HepG2 (cell line): Measurements from ENCODE around the gene MAN2C1. TPM values are rescaled to one million over a fixed set of nuclear protein-coding genes. Genes with fewer than 3 reads are reported as not detected.
"Not testable (repeated sequence)": the region's sequence is repeated elsewhere in the genome, so short reads cannot be mapped to it uniquely, and the experiment has no call there.

ENCODE experiments used
- ATAC-seq: fragments of 200-7000 bp; cut with Tn5 transposase; 3 replicates; pipeline ENCODE4 v1.9.1; 2020; ENCODE audit warnings: mild to moderate bottlenecking, moderate library complexity
- BruUV-seq: library from RNA; stranded (reverse); fragments of 400-500 nt; replicated peaks from 2 replicates; lab custom pipeline; 2021; lab: Mats Ljungman, UMichigan
- CTCF ChIA-PET: fragments of 300-600 bp; formaldehyde crosslinking; extraction: SDS; loops from one replicate; lab custom pipeline; 2021; ENCODE audit warnings: low total read pairs, inconsistent platforms, low intra/inter-chr PET ratio; lab: Yijun Ruan, JAX
- POLR2A ChIA-PET: fragments of 350-600 bp; sonication (Branson Sonifier 250); formaldehyde crosslinking; loops from one replicate; lab custom pipeline; 2020; ENCODE audit warnings: antibody characterized with exemption, inconsistent platforms; lab: Yijun Ruan, JAX
- DNase-seq: peaks from one replicate; pipeline ENCODE4 v3.0.0-alpha.2; 2015; ENCODE audit warnings: low spot score
- FAIRE-seq: peaks from 3 replicates; lab custom pipeline; 2011; peaks lifted over from hg19 to GRCh38; lab: Jason Lieb, UNC
- H2AFZ ChIP-seq: one replicate; pipeline ENCODE4 v1.6.1; 2011; ENCODE audit warnings: low read length, inconsistent platforms
- H3K27ac ChIP-seq: fragments of 300-600 bp; 3 replicates; pipeline ENCODE4 v1.8.0; 2011; ENCODE audit warnings: mixed run types, mild to moderate bottlenecking, mixed read lengths, low read length, inconsistent platforms; ENCODE audit not compliant: insufficient read depth; ENCODE audit errors: extremely low read length
- H3K27me3 ChIP-seq, 2 experiments: fragments of 200-600 bp in 1 of 2; 2 replicates in 1 of 2; 3 replicates in 1 of 2; pipeline versions ENCODE4 v1.6.0 to v1.8.0; 2011; ENCODE audit warnings: low read length in 2 of 2, mild to moderate bottlenecking in 2 of 2, moderate library complexity in 2 of 2, inconsistent platforms in 1 of 2; ENCODE audit not compliant: insufficient read depth in 2 of 2, control insufficient read depth in 1 of 2
- H3K36me3 ChIP-seq, 2 experiments: fragments of 200-600 bp in 1 of 2; replicated peaks in 1 of 2; 2 replicates in 1 of 2; 3 replicates in 1 of 2; pipeline versions ENCODE4 v1.5.1 to v1.8.0; 2011; ENCODE audit warnings: low read length in 2 of 2, inconsistent platforms in 1 of 2; ENCODE audit not compliant: insufficient read depth in 2 of 2, control insufficient read depth in 1 of 2
- H3K4me1 ChIP-seq: 2 replicates; pipeline ENCODE4 v1.5.1; 2012; ENCODE audit warnings: low read length, inconsistent platforms; ENCODE audit not compliant: insufficient read depth
- H3K4me2 ChIP-seq: 2 replicates; pipeline ENCODE4 v1.6.0; 2011; ENCODE audit warnings: low read depth, low read length, inconsistent platforms
- H3K4me3 ChIP-seq, 3 experiments: fragments of 200-600 bp in 1 of 3; sonication (generic), shearing (Covaris generic) in 1 of 3; replicated peaks in 1 of 3; 2 replicates each; pipeline ENCODE4 v1.5.1; 2011 to 2016; ENCODE audit warnings: low read length in 3 of 3, inconsistent platforms in 2 of 3, low read depth in 2 of 3, mild to moderate bottlenecking in 2 of 3, control low read depth in 1 of 3, mixed read lengths in 1 of 3; ENCODE audit not compliant: insufficient read depth in 1 of 3
- H3K79me2 ChIP-seq: one replicate; pipeline ENCODE4 v1.6.1; 2011; ENCODE audit warnings: low read length, inconsistent platforms; ENCODE audit not compliant: insufficient read depth
- H3K9ac ChIP-seq: 2 replicates; pipeline ENCODE4 v1.6.0; 2011; ENCODE audit warnings: mild to moderate bottlenecking, low read depth, low read length, inconsistent platforms; ENCODE audit not compliant: insufficient read depth
- H3K9me3 ChIP-seq: 2 replicates; pipeline ENCODE4 v1.5.1; 2012; ENCODE audit warnings: mild to moderate bottlenecking, low read length
- H4K20me1 ChIP-seq: 2 replicates; pipeline ENCODE4 v1.6.0; 2011; ENCODE audit warnings: inconsistent platforms, mild to moderate bottlenecking, low read length, moderate library complexity; ENCODE audit not compliant: insufficient read depth
- CHD2 ChIP-seq: IDR thresholded peaks from 2 replicates; pipeline ENCODE4 v1.6.1; 2011; ENCODE audit warnings: low read depth, low read length, improper control_type of control experiment
- ZNF329 ChIP-seq: sonication (generic); formaldehyde crosslinking; IDR thresholded peaks from 2 replicates; pipeline ENCODE4 v1.9.0; 2021; ENCODE audit warnings: low read depth, mild to moderate bottlenecking, missing genetic modification reagents
- WGBS: methylation state at CpG from one replicate; pipeline ENCODE4 v1.1.6; 2017; ENCODE audit warnings: low lambda C conversion rate; 5-methylcytosine and 5-hydroxymethylcytosine counted together
- in situ Hi-C: cut with HindIII; loops from 2 replicates; pipeline ENCODE4 v1.10.0; 2017; ENCODE audit warnings: low pct_unique_long_range_greater_than_20kb; ENCODE audit not compliant: extremely low pct_ligation_motif_present
- intact Hi-C: fragments of 100-400 bp; cut with micrococcal nuclease; formaldehyde crosslinking; loops from one replicate; pipeline ENCODE4 v1.10.0; 2022; ENCODE audit not compliant: unreplicated experiment
- polyA plus RNA-seq, 8 experiments: library from polyadenylated mRNA; depleted of rRNA in 3 of 8; stranded (reverse) in 7 of 8; unstranded in 1 of 8; fragments of >200 nt; fragmentation: Illumina TruSeq in 4 of 8; extraction: Trizol in 4 of 8; gene quantifications; 2 replicates each; pipeline versions ENCODE4 v1.2.1 to v1.2.3, GENCODE V29; 2011 to 2016; ENCODE audit warnings: low read depth in 4 of 8, missing spikeins in 1 of 8, mixed read lengths in 1 of 8; ENCODE audit not compliant: insufficient read depth in 1 of 8
- total RNA-seq, 5 experiments: library from RNA; depleted of rRNA; stranded (reverse); fragments of >200 nt; fragmentation: Illumina TruSeq; extraction: Trizol; gene quantifications; 2 replicates each; pipeline ENCODE4 v1.2.3, GENCODE V29; 2016; ENCODE audit warnings: low read depth in 1 of 5

Gene MAN2C1
- total and polyA plus RNA-seq, 2 of the 13 experiments (the other 11 are each of a cell fraction or from before 2014, with no cell fraction given) = 62.6 to 71.0 TPM

GRCh38 chr15:75335313-75335704, 33.1 kb downstream of the MAN2C1 start (continued):
- TF ChIP-seq ZNF329 (CRISPR knock-in tag) = no peak

- H3K27ac ChIP-seq, POLR2A ChIA-PET, in situ Hi-C loops: not testable (repeated sequence)
These were observed 34.6 kb downstream of the MAN2C1 start for GRCh38 chr15:75333654-75334419.

GRCh38 chr15:75332093-75332492, 36.3 kb downstream of the MAN2C1 start:
- H2AFZ ChIP-seq, H4K20me1 ChIP-seq, CTCF ChIA-PET, DNase-seq, H3K4me2 ChIP-seq, POLR2A ChIA-PET, intact Hi-C loops, ATAC-seq, H3K27me3 ChIP-seq, H3K4me3 ChIP-seq, H3K79me2 ChIP-seq, H3K9me3 ChIP-seq, BruUV-seq, H3K36me3 ChIP-seq, H3K27ac ChIP-seq, H3K9ac ChIP-seq, in situ Hi-C loops, FAIRE-seq: not testable (repeated sequence)
- 14% methylated on average over 7 of the region's 7 CpGs for WGBS
- peak; percentile 65; the same call in 1 of the 2 replicates for TF ChIP-seq CHD2
- peaks cover 14% of the 10 kb centered on the region for H3K4me1 ChIP-seq

More at GRCh38 chr15:75333654-75334419, 34.6 kb downstream of the MAN2C1 start:
- intact Hi-C loops, H3K4me2 ChIP-seq, H4K20me1 ChIP-seq, ATAC-seq, CTCF ChIA-PET, H3K79me2 ChIP-seq, FAIRE-seq, H3K36me3 ChIP-seq, H2AFZ ChIP-seq, DNase-seq, BruUV-seq, H3K9ac ChIP-seq, H3K27me3 ChIP-seq, H3K4me3 ChIP-seq, H3K9me3 ChIP-seq: not testable (repeated sequence)
- WGBS = 80% methylated on average over 15 of the region's 15 CpGs
- H3K4me1 ChIP-seq = peaks cover 22% of the 10 kb centered on the region
